GM19025 (cell line): Measurements from ENCODE around the gene OR5K4.
"Not testable (repeated sequence)": the region's sequence is repeated elsewhere in the genome, so short reads cannot be mapped to it uniquely, and the experiment has no call there.

ENCODE experiments used
- ATAC-seq: cut with Tn5 transposase; IDR thresholded peaks from one replicate; pipeline ENCODE4 v1.9.1; 2021; ENCODE audit warnings: mild to moderate bottlenecking, low read depth, moderate library complexity; ENCODE audit not compliant: unreplicated experiment

The OR5K4 gene

GRCh38 chr3:98367464-98368246, 14.0 kb downstream of the OR5K4 start:
- ATAC-seq = no peak

GRCh38 chr3:98371186-98371585, 17.5 kb downstream of the OR5K4 start:
- no peak for ATAC-seq

GRCh38 chr3:98371853-98372252, 18.2 kb downstream of the OR5K4 start:
- no peak for ATAC-seq

- no peak for ATAC-seq
Measured at GRCh38 chr3:98372445-98372844, 18.8 kb downstream of the OR5K4 start.

- ATAC-seq = no peak
Measured at GRCh38 chr3:98376631-98377030, 23.0 kb downstream of the OR5K4 start.

DNA sequence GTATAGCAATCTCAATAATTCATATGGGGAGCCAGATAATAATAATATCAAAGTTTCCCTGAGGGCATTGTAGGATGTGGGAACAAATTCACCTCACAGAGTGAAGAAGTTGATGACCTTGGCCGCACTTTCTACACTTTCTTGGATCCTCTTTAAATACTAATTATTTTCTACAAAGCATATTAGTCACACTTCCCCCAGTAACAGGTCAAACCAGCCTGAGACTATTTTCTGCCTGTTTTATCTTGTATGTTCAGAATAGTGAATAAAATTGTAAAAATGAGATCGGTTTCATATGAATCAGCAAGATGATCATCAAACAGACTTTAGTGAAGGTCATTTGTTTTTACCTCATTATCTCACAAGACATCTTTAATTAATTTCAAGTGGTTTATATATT, 34.5 kb downstream of the OR5K4 start:
- ATAC-seq = no peak

DNA sequence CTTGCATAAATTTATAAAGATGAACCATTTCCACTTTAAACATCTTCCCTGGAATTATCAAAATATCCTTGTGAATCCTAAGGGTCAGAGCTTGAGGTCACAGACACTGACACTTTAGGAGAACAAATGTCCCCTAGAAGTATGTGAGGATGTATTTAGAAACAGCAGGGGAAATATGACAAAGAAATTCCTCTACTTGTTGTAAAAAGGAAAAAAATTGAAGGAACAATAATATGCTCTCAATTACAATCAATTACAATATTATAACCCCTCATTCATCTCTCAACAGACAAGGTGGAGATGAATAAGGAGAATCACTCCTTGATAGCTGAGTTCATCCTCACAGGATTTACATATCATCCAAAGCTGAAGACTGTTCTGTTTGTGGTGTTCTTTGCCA, 36.7 kb downstream of the OR5K4 start, which contains the start of gene OR5K3:
Gene OR5K3 (plus strand): TSS at position 301 of the 400 bp plus-strand sequence. CDS start 0 bp downstream, at position 301.
- ATAC-seq = no peak

DNA sequence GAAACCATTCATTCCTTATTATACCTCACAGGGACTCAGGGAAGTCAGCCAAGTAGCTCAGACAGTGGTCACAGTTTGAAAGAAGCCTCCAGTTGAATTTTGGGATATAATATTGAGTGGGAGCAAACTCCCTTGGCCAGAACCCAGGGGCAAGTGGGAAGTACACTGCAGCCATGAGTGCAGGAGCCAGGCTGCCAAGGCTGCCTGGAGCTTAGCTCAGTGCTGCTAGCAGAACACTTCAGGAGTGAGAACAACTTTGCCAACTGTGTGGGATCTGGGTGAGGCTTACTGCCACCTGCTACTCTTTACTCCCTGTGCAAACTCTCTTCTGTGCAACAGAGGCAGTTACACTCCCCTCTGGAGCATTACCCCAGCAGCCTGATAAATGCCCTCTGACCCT, 41.4 kb downstream of the OR5K4 start:
- ATAC-seq = no peak

GRCh38 chr3:98396482-98396881, 42.8 kb downstream of the OR5K4 start:
- not testable (repeated sequence) for ATAC-seq

DNA sequence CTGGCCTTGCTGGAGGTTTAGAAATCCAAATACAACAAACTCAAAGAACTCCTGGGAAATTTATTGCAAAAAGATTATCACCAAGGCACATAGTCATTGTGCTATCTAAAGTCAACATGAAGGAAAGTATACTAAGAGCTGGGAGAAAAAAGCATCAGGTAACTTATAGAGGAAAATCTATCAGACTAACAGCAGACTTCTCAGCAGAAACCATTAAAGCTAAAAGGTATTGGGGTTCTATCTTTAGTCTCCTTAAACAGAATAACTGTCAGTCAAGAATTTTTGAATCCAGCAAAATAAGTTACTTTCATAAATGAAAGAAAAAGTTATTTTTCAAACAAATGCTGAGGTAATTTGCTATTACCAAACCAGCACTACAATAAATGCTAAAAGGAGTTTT, 44.9 kb downstream of the OR5K4 start:
- no peak for ATAC-seq

DNA sequence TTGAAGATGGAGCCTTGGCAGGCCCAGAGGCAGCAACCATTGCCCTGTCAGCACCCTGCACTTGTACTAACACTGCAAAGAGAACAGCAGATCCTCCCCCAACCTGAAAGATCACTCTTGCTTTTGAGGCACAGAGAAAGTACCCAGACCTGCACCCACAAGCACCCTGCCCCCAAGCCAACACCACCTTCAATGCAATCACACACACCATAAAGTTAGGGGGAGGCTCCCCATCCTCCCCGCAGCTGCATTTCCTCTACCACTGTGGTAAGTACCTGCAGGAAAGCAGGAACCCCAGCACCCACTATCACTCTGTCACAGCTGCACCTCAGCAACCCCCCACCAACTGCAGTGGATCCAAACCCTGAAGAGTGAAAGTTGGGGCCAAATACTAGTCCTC, 48.9 kb downstream of the OR5K4 start:
- ATAC-seq = no peak

GRCh38 chr3:98404010-98404409, 50.4 kb downstream of the OR5K4 start:
- ATAC-seq = no peak
